SJSA1 (cell line): Measurements from ENCODE around the gene SPATA31D1. TPM values are rescaled to one million over a fixed set of nuclear protein-coding genes. Genes with fewer than 3 reads are reported as not detected.

ENCODE experiments used
- DNase-seq, 2 experiments: peaks; one replicate each; pipeline ENCODE4 v3.0.0-alpha.2; 2015 to 2020; ENCODE audit warnings: low spot score in 2 of 2, low read depth in 1 of 2
- H3K27ac ChIP-seq: fragments of 250-450 bp; sonication (Bioruptor Pico); 2 replicates; pipeline ENCODE4 v1.5.1; 2020; ENCODE audit warnings: mild to moderate bottlenecking, moderate library complexity
- H3K27me3 ChIP-seq: fragments of 250-450 bp; sonication (Bioruptor Pico); replicated peaks from 2 replicates; pipeline ENCODE4 v1.5.1; 2020; ENCODE audit warnings: mild to moderate bottlenecking, moderate library complexity
- H3K36me3 ChIP-seq: fragments of 250-450 bp; sonication (Bioruptor Pico); 2 replicates; pipeline ENCODE4 v1.5.1; 2020; ENCODE audit warnings: mild to moderate bottlenecking
- H3K4me1 ChIP-seq: fragments of 250-450 bp; sonication (Bioruptor Pico); replicated peaks from 2 replicates; pipeline ENCODE4 v1.6.1; 2021; ENCODE audit warnings: mild to moderate bottlenecking
- H3K4me3 ChIP-seq: fragments of 250-450 bp; sonication (Bioruptor Pico); 2 replicates; pipeline ENCODE4 v1.5.1; 2020; ENCODE audit warnings: mild to moderate bottlenecking
- H3K9me3 ChIP-seq: fragments of 250-450 bp; sonication (Bioruptor Pico); replicated peaks from 2 replicates; pipeline ENCODE4 v1.5.1; 2020; ENCODE audit warnings: mild to moderate bottlenecking
- total RNA-seq: library from RNA; depleted of rRNA; stranded (reverse); fragments of >200 nt; shearing (Covaris generic); gene quantifications from 2 replicates; pipeline ENCODE4 v1.2.3, GENCODE V29; 2014

The SPATA31D1 gene
- total RNA-seq, 1 experiment from 2014 or later: not detected

DNA sequence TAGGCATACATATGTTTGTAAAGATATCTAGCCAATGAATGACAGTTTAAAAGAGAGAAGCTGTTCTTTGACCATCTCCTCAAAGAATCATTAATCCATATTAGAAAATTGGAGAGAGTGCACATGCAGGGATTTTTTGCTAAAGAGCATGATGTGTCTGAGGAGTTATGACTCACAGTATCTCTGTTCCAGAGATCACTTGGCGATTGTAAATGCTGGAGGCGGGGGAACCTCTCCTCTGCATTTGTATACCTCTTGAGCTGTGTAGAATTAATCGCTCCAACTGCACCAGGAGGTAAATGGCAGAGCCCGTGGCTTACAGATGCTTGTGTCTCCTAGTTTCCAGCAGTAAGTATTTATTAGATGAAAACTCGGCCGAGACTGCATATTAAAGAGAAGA, 3.6 kb upstream of the SPATA31D1 start:
- H3K4me3 ChIP-seq: no peak overlapping the region
- H3K36me3 ChIP-seq: no peaks in the 10 kb centered on the region
- no peaks in the 10 kb centered on the region for H3K27me3 ChIP-seq
- no peaks in the 10 kb centered on the region for H3K9me3 ChIP-seq
- no peaks in the 10 kb centered on the region for H3K4me1 ChIP-seq
- no peak overlapping the region for H3K27ac ChIP-seq
- no peak for DNase-seq

DNA sequence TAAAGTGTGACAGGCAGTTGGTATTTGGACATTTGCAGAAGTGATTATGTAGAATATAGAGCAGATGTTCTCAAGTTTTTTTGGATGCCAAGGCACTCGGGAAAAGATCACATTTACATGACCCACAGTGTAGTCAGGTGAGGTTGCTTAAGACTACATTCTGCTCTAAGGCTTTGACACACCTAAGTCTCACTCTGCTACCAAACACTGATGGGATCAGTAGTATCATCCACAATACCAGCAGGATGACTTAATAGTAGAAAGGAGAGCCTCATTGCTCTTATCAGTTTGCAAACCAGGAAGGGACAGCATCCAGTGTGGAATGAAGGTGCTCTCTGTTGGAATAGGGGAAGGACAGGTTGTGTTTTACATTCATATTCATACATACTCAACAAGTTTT, 2.5 kb upstream of the SPATA31D1 start:
- Histone ChIP-seq H3K4me1 (no peaks in the 10 kb centered on the region), H3K27me3 (no peaks in the 10 kb centered on the region), H3K9me3 (no peaks in the 10 kb centered on the region), H3K27ac (no peak overlapping the region), H3K36me3 (no peaks in the 10 kb centered on the region), H3K4me3 (no peak overlapping the region)
- DNase-seq: no peak

GRCh38 chr9:81989700-81990099, 1.1 kb downstream of the SPATA31D1 start:
- no peaks in the 10 kb centered on the region for H3K4me1 ChIP-seq
- DNase-seq: no peak

GRCh38 chr9:81993656-81994055, 5.1 kb downstream of the SPATA31D1 start:
- Histone ChIP-seq H3K27ac (no peak overlapping the region), H3K27me3 (no peaks in the 10 kb centered on the region), H3K9me3 (no peaks in the 10 kb centered on the region)

More at GRCh38 chr9:81989700-81990099, 1.1 kb downstream of the SPATA31D1 start:
- Histone ChIP-seq H3K27me3 (no peaks in the 10 kb centered on the region), H3K4me3 (no peak overlapping the region), H3K36me3 (no peaks in the 10 kb centered on the region), H3K9me3 (no peaks in the 10 kb centered on the region), H3K27ac (no peak overlapping the region)

DNA sequence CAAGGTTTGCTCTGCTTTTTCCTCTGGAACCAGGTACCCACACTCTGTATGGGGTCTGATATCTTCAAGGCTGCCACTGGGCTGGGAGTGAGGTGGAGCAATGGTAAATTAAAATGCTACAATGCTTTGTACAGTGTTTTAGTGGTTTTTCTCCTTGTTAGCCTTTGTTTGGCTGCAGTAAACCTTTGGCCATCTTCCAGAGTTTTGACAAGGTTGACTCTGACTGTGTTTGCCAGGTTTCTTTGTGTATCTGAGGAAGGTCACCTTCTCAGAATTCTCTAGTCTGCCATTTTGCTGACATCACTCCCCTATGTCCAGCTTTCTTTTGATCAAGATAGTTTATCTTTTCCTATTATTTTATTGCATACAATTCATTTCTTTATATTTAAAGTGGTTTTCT, 11.2 kb downstream of the SPATA31D1 start:
- no peak overlapping the region for H3K4me3 ChIP-seq
- no peaks in the 10 kb centered on the region for H3K9me3 ChIP-seq
- H3K36me3 ChIP-seq: no peaks in the 10 kb centered on the region
- H3K27me3 ChIP-seq: no peaks in the 10 kb centered on the region
- H3K4me1 ChIP-seq: no peaks in the 10 kb centered on the region
- DNase-seq: no peak
- no peak overlapping the region for H3K27ac ChIP-seq

More at GRCh38 chr9:81993656-81994055, 5.1 kb downstream of the SPATA31D1 start:
- Histone ChIP-seq H3K4me1 (no peaks in the 10 kb centered on the region), H3K36me3 (no peaks in the 10 kb centered on the region), H3K4me3 (no peak overlapping the region)
- DNase-seq: no peak

GRCh38 chr9:82010711-82011110, 22.1 kb downstream of the SPATA31D1 start:
- no peak for DNase-seq
- no peaks in the 10 kb centered on the region for H3K4me1 ChIP-seq
- no peaks in the 10 kb centered on the region for H3K27me3 ChIP-seq
- H3K27ac ChIP-seq: no peak overlapping the region
- no peak overlapping the region for H3K4me3 ChIP-seq
- no peaks in the 10 kb centered on the region; the same call in 1 of the 2 replicates for H3K9me3 ChIP-seq
- H3K36me3 ChIP-seq: no peaks in the 10 kb centered on the region

GRCh38 chr9:82011133-82011532, 22.6 kb downstream of the SPATA31D1 start:
- no peak overlapping the region for H3K27ac ChIP-seq
- DNase-seq: no peak
- no peaks in the 10 kb centered on the region; the same call in 1 of the 2 replicates for H3K9me3 ChIP-seq
- no peaks in the 10 kb centered on the region for H3K4me1 ChIP-seq
- no peak overlapping the region for H3K4me3 ChIP-seq
- H3K36me3 ChIP-seq: no peaks in the 10 kb centered on the region
- no peaks in the 10 kb centered on the region for H3K27me3 ChIP-seq

- DNase-seq: no peak
- no peaks in the 10 kb centered on the region for H3K36me3 ChIP-seq
- H3K27me3 ChIP-seq: no peaks in the 10 kb centered on the region
- no peaks in the 10 kb centered on the region; the same call in 1 of the 2 replicates for H3K9me3 ChIP-seq
- no peaks in the 10 kb centered on the region for H3K4me1 ChIP-seq
- H3K27ac ChIP-seq: no peak overlapping the region
- H3K4me3 ChIP-seq: no peak overlapping the region
These were observed 23.7 kb downstream of the SPATA31D1 start for GRCh38 chr9:82012276-82012675.

- no peaks in the 10 kb centered on the region for H3K36me3 ChIP-seq
- H3K9me3 ChIP-seq: no peaks in the 10 kb centered on the region
- no peak for DNase-seq
- H3K27ac ChIP-seq: no peak overlapping the region
- H3K4me1 ChIP-seq: no peaks in the 10 kb centered on the region
- H3K27me3 ChIP-seq: no peaks in the 10 kb centered on the region
- no peak overlapping the region for H3K4me3 ChIP-seq
These were observed 31.8 kb downstream of the SPATA31D1 start for GRCh38 chr9:82020331-82020730.

- peak in 1 of 2 experiments; percentile 1 for DNase-seq
- Histone ChIP-seq H3K27me3 (no peaks in the 10 kb centered on the region), H3K4me3 (no peak overlapping the region), H3K4me1 (no peaks in the 10 kb centered on the region), H3K36me3 (no peaks in the 10 kb centered on the region), H3K27ac (no peak overlapping the region), H3K9me3 (no peaks in the 10 kb centered on the region)
These were observed 32.6 kb downstream of the SPATA31D1 start for GRCh38 chr9:82021198-82021597.

DNA sequence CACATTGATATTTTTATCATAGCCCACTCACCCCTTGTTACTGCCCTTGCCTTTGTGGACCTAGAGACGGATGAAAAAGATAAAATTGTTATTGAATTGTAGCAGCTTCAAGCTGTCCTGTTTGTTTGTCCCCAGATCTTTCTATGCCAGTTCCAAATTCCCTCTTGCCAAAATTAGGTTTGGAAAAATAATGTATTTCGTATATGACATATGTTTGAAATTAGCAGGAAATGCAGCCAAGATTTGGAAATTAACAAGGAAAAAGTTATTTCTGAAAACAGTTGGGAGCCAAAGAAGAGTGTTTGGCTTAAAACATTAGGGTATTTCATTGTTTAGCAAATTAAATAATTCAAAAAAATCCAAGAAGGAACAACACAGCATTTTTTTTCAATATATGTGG, 33.5 kb downstream of the SPATA31D1 start:
- no peak for DNase-seq
- Histone ChIP-seq H3K27ac (no peak overlapping the region), H3K27me3 (no peaks in the 10 kb centered on the region)

GRCh38 chr9:82024908-82025307, 36.3 kb downstream of the SPATA31D1 start:
- Histone ChIP-seq H3K27me3 (no peaks in the 10 kb centered on the region), H3K27ac (no peak overlapping the region), H3K4me1 (no peaks in the 10 kb centered on the region), H3K9me3 (no peaks in the 10 kb centered on the region), H3K36me3 (no peaks in the 10 kb centered on the region), H3K4me3 (no peak overlapping the region)
- DNase-seq: no peak

More for the DNA sequence above, 33.5 kb downstream of the SPATA31D1 start:
- Histone ChIP-seq H3K4me3 (no peak overlapping the region), H3K9me3 (no peaks in the 10 kb centered on the region), H3K4me1 (no peaks in the 10 kb centered on the region), H3K36me3 (no peaks in the 10 kb centered on the region)

DNA sequence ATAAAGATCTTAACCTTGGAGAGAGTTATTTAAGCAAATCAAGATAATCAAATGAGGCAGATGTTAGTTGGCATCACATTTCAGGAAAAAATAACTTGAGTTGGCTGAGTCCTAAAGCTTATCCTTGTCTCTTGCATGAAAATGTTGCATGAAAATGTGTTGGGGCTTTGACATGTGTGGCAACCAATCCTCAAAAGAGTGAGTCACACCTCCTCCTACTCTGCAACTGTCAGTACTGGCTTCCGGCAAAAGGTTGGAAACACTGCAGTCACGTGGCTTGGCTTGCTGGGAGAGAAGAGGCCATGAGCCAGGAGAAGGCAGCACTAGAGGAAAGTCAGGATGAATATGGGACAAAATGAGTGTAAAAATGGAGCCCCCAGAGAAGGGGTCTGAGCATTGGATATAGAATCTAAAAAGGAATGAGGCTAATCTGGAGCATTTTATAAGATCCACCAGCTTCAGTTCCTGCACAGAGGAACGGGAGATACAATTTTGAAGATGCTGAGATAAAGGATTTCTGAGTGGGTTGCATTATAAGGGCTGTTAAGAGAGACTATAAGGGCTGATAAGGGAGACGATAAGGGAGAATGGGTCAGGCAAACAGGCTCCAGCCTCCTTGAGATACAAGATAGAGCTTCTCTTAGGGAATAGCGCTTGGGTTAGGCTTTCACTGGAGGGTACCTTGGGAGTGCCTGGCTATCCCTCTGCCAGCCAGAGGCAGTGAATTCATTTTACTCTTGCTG, 43.1 kb downstream of the SPATA31D1 start:
- H3K27me3 ChIP-seq: no peaks in the 10 kb centered on the region
- no peak overlapping the region for H3K4me3 ChIP-seq
- DNase-seq: peak in 1 of 2 experiments; percentile 5
- peaks cover 6% of the 10 kb centered on the region; the same call in 1 of the 2 replicates for H3K4me1 ChIP-seq
- no peak overlapping the region for H3K27ac ChIP-seq
- H3K36me3 ChIP-seq: no peaks in the 10 kb centered on the region
- no peaks in the 10 kb centered on the region for H3K9me3 ChIP-seq

DNA sequence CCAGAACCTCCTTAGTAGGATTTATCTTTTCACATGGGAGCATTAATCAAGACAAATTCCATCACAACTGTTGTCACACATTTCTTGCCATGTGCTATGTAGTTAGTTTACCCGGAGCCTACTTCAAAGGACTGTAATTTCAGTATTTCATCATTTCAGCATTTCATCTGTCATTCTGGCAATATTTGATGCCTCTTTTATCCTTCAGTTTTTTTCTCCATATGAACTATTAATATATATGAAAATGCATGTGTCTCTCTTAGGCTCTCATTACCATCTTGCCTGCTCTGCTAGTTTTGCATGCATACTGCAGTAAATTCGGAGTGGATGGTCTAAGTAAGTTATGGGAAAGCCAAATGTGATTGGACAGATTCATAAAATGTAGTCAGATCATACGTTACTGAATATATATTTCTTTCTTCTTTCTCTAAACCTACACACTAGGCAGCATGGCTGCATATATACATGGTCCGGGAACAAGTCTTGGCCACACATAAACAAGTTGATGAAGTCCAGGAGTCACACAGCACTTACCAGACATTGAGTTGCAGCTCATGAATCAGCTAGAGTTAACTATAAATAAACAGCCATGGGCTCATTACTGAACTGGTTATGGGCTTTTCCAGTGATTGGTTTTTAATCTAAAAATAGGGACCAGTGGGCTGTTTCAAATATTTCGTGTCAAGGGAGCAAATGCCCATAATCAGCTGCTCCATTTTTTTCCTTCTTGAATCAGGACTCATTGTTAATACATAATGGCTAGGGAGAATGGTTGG, 46.6 kb downstream of the SPATA31D1 start:
- Histone ChIP-seq H3K36me3 (no peaks in the 10 kb centered on the region), H3K27ac (no peak overlapping the region), H3K27me3 (no peaks in the 10 kb centered on the region), H3K4me3 (no peak overlapping the region), H3K9me3 (no peaks in the 10 kb centered on the region), H3K4me1 (peaks cover 6% of the 10 kb centered on the region; the same call in 1 of the 2 replicates)
- DNase-seq: no peak
